GM18499 (cell line): Measurements from ENCODE around the gene B3GALT4.
"Not testable (repeated sequence)": the region's sequence is repeated elsewhere in the genome, so short reads cannot be mapped to it uniquely, and the experiment has no call there.

Experiments used
- ATAC-seq: cut with Tn5 transposase; IDR thresholded peaks from one replicate; pipeline ENCODE4 v1.9.1; 2021; ENCODE audit warnings: moderate number of reproducible peaks; ENCODE audit not compliant: insufficient read depth, unreplicated experiment

The B3GALT4 gene

DNA sequence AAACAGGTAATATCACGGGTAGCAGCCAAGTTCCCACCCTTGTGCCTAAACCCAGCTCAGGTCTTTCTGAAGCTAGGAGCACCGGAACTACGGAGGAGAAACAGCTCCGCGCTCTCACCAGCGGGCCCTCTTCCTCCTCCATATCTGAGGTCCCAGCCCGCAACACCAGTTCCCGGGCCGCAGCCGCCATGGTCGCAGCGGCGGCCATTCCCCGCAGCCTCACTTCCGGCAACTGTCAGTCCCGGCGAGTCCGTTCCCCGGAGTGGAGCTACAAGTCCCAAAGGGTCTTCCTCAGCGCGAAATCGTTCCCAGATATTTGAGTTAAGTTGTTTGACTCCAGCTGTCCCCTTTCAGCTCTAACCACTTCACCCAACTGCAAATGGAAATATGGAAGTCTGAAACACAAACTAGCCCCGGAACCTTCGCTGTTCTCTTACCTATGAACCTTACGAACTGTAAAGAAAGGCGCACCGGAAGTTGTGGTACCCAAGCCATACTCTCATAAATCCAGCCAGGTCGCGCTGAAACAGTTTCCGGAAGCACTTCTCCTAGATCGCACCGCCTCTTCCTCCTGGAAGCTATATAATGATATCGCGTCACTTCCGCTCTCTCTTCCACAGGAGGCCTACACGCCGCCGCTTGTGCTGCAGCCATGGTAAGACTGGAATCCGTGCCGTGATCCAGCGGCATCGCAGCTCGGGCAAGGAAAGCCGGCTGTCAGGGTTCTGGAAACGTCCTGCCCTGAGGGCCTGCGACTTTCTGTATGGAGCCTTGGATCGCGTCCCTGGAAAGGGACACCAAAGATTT, 5.3 kb upstream of the B3GALT4 start, which contains the start of the genes RPS18 and VPS52:
TSS of gene RPS18 (plus strand) at position 608 of the 807 bp plus-strand sequence. CDS start at position 653, 45 bp downstream.
TSS of gene VPS52 (minus strand) at position 409 of the 807 bp plus-strand sequence. CDS start at position 208, 201 bp downstream.
- peak; percentile 65 for ATAC-seq

- no peak for ATAC-seq
Observed at GRCh38 chr6:33272275-33273128, 4.4 kb upstream of the B3GALT4 start.

- no peak for ATAC-seq
Observed at GRCh38 chr6:33273129-33273923, 3.6 kb upstream of the B3GALT4 start.

- no peak for ATAC-seq
Observed at GRCh38 chr6:33273924-33274902, 2.7 kb upstream of the B3GALT4 start.

DNA sequence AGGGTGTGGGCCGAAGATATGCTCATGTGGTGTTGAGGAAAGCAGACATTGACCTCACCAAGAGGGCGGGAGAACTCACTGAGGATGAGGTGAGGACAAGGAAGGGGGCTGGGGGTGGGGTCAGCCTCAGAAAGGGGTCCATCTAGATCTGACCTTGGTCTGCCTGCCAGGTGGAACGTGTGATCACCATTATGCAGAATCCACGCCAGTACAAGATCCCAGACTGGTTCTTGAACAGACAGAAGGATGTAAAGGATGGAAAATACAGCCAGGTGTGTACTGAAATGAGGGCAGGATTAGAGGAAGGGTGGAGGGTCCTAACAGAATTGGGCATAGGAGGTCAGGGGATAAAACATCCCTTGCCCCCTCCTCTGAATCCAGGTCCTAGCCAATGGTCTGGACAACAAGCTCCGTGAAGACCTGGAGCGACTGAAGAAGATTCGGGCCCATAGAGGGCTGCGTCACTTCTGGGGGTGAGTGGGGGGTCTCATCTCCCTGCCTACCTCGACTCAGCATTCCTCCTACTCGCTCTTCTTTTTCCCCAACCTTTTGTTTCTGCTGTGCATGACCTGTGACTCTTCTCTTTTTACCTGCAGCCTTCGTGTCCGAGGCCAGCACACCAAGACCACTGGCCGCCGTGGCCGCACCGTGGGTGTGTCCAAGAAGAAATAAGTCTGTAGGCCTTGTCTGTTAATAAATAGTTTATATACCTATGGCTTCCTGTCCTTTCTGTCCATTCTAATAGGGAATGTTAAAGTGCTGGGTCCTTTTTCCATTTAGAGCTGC, 935 bp upstream of the B3GALT4 start:
- ATAC-seq: not testable (repeated sequence)

DNA sequence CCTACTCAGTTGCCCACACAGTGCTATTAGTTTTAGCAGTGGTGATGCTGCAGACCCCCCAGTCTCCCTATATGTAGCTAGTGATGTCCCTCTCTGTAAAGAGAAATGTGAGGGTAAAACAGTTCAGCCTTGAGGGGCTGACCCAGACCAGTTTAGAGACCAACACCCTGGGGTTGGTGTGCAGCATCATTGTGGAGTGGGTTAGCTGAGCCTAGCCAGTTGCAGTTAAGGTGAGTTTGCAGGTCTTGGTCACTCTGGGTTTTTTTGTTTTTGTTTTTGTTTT, 401 bp upstream of the B3GALT4 start:
- no peak for ATAC-seq

DNA sequence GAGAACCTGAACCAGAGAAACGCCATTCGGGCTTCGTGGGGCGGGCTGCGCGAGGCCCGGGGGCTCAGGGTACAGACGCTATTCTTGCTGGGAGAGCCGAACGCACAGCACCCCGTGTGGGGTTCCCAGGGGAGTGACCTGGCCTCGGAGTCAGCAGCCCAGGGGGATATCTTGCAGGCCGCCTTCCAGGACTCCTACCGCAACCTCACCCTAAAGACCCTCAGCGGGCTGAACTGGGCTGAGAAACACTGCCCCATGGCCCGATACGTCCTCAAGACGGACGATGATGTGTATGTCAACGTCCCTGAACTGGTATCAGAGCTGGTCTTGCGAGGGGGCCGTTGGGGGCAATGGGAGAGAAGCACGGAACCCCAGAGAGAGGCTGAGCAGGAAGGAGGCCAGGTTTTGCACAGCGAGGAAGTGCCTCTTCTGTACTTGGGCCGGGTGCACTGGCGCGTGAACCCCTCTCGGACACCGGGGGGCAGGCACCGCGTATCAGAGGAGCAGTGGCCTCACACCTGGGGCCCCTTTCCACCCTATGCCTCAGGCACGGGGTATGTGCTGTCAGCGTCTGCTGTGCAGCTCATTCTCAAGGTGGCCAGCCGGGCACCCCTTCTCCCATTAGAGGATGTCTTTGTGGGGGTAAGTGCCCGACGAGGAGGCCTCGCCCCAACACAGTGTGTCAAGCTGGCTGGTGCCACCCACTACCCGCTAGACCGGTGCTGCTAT, 904 bp downstream of the B3GALT4 start:
- ATAC-seq: no peak

DNA sequence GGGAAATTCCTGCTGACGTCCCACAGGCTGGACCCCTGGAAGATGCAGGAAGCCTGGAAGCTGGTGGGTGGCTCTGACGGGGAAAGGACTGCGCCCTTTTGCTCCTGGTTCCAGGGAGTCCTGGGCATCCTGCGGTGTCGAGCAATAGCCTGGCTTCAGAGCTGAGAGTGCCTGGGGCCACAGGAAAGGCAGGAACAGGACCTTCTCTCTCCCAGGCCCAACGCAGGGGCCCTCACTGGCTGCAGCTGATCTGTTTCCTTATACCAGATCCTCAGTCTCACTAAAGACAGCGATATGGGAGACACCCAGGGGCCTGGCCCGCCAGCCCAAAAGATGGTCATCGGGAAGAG, 1.4 kb downstream of the B3GALT4 start:
- ATAC-seq: no peak

- ATAC-seq: no peak
Observed at GRCh38 chr6:33278810-33279209, 1.9 kb downstream of the B3GALT4 start.

GRCh38 chr6:33279257-33279695, 2.4 kb downstream of the B3GALT4 start:
- no peak for ATAC-seq

GRCh38 chr6:33279971-33280511, 3.1 kb downstream of the B3GALT4 start:
- ATAC-seq: no peak

DNA sequence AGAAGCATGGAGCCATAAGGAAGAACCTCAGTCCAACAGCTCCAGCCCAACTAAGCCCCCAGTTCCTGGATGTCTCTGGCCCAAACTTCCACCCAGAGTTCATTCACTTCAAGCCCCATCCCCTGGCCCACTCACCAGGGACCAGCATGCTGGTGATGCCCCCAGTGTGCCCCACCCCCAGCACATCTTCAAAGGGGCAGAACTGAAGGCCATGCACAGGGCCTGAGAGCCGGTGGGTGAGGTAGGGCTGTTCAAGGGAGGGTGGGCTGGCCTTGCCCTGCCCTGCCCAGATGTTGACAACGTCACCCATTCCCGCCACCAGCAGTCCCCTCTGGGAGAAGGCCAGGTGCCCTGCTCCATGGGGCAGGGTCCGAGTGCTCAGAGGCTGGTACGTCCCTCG, 3.6 kb downstream of the B3GALT4 start:
- ATAC-seq: no peak

GRCh38 chr6:33285214-33285613, 8.3 kb downstream of the B3GALT4 start:
- ATAC-seq: not testable (repeated sequence)

DNA sequence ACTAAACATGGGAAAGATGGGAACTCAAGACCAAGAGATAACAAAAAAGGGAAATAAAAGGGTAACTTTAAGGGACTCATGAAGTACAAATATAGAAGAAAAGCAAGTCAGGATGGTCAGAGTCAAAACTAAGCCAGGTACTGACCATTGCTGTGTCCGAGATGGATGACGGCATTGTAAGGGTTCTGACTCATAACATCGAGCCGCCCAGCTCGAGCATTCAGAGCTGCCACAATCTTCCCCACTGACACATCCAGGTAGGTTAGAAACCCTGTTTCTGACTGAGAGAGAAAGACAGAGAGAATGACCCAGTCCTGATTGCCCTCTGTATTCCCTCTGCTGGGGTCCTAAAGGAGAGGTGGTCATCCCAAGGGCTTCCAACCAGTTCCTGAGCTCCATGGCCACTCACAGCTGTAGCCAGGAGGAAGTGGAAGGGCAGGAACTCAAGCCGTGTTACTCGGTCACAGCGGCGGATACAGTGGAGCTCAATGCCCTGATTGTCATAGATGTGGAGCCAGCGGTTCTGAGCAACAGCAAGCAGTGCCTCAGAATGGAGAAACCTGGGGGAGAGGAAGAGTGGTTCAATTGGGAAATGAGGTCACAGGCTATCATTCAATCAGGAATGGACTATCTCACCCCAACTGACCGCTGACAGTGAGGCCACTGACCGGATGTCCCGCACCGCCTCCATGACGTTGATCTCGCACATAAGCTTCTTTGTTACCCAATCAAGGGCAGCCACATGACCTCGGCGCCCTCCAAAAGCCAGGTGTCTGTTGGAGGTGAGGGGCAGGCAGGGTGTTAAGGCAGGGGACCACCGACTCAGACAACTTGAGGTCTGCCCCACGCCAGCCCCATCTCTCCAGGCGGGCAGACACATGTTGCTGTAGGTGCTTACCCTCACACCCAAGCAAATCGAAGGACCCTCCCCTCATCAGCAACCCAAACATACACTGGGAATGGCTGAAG, 10.3 kb downstream of the B3GALT4 start:
- no peak for ATAC-seq

- no peak for ATAC-seq
Observed at GRCh38 chr6:33288141-33288920, 11.4 kb downstream of the B3GALT4 start.
